GM18511 (cell line): ENCODE results near the gene IGFBP3.

ENCODE experiments used
- ATAC-seq: cut with Tn5 transposase; IDR thresholded peaks from one replicate; pipeline ENCODE4 v1.9.1; 2021; ENCODE audit warnings: mild to moderate bottlenecking, moderate library complexity; ENCODE audit not compliant: unreplicated experiment

The IGFBP3 gene

GRCh38 chr7:45893374-45893995, 27.6 kb downstream of the IGFBP3 start:
- ATAC-seq: no peak

- ATAC-seq: no peak
These were observed 28.6 kb downstream of the IGFBP3 start for GRCh38 chr7:45892407-45893035.

GRCh38 chr7:45891462-45892402, 29.3 kb downstream of the IGFBP3 start:
- no peak for ATAC-seq

GRCh38 chr7:45890902-45891461, 30.1 kb downstream of the IGFBP3 start:
- ATAC-seq: no peak

- ATAC-seq: no peak
These were observed 30.8 kb downstream of the IGFBP3 start for GRCh38 chr7:45890125-45890901.

- ATAC-seq: no peak
These were observed 31.6 kb downstream of the IGFBP3 start for GRCh38 chr7:45889367-45890067.

- no peak for ATAC-seq
These were observed 32.1 kb downstream of the IGFBP3 start for GRCh38 chr7:45888993-45889366.

- no peak for ATAC-seq
These were observed 32.7 kb downstream of the IGFBP3 start, which contains the start of gene IGFBP1 for GRCh38 chr7:45888185-45888992. Gene IGFBP1, plus strand, starts transcription at chr7:45888488. Its CDS starts 165 bp downstream, at chr7:45888653.

GRCh38 chr7:45886931-45887667, 34.0 kb downstream of the IGFBP3 start:
- ATAC-seq: no peak

- no peak for ATAC-seq
These were observed 35.7 kb downstream of the IGFBP3 start for GRCh38 chr7:45885264-45885882.

- no peak for ATAC-seq
These were observed 36.9 kb downstream of the IGFBP3 start for GRCh38 chr7:45884136-45884535.

- no peak for ATAC-seq
These were observed 38.6 kb downstream of the IGFBP3 start for GRCh38 chr7:45882465-45882810.

GRCh38 chr7:45881759-45882464, 39.2 kb downstream of the IGFBP3 start:
- no peak for ATAC-seq

GRCh38 chr7:45881280-45881758, 39.8 kb downstream of the IGFBP3 start:
- no peak for ATAC-seq

- ATAC-seq: no peak
These were observed 40.6 kb downstream of the IGFBP3 start for GRCh38 chr7:45880433-45880860.

GRCh38 chr7:45878457-45879144, 42.5 kb downstream of the IGFBP3 start:
- no peak for ATAC-seq

GRCh38 chr7:45876519-45876918, 44.6 kb downstream of the IGFBP3 start:
- ATAC-seq: no peak
